CD4-positive, alpha-beta T cell treated with Interleukin-2 at 100 ng/mL for 4 hours (primary cell): ENCODE results near the gene CBLL1.

Source experiments
- DNase-seq: peaks from one replicate; pipeline ENCODE4 v3.0.0-alpha.2; 2020; ENCODE audit warnings: low spot score

The CBLL1 gene, protein sequence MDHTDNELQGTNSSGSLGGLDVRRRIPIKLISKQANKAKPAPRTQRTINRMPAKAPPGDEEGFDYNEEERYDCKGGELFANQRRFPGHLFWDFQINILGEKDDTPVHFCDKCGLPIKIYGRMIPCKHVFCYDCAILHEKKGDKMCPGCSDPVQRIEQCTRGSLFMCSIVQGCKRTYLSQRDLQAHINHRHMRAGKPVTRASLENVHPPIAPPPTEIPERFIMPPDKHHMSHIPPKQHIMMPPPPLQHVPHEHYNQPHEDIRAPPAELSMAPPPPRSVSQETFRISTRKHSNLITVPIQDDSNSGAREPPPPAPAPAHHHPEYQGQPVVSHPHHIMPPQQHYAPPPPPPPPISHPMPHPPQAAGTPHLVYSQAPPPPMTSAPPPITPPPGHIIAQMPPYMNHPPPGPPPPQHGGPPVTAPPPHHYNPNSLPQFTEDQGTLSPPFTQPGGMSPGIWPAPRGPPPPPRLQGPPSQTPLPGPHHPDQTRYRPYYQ

DNA sequence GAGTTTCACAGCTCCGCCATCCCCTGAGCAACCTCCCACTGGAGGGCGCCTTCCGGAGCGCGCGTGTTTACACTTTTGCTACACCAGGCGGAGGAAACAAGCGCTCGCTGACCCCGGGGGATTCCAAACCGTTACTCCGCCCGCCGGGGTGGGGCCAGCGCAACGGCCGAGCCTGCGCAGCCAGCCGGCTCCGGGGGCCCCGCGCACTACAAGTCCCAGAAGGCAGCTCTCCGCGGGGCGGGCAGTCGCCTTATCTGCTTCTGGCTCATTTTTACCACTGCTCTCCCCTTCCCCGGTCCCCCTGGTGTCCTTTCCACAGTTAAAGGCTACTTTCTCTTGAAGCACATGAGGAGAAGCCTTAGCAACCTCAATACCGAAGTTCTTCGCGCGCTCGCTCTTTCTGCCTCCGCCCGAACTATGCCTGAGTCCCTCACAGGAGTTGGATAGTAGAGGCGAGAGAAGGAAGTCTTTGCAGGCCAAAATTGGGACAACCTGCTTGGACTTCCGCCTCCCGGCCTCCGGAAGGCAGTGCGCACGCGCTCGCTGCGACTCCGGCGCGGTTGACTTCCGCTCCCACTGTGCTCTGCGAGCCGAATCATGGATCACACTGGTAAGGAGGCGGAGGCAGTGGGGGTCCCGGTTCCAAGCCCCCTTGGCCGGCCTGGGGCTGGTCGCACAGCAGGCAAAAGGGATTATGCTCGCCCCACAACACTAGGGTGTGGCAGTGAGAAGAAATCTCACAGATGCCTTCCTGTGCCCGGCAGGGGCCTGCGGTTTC lies at the start of gene CBLL1:
Gene CBLL1 (plus strand): TSS at position 576 of the 778 bp plus-strand sequence. CDS start 22 bp downstream, at position 598.
- peak; percentile 97 for DNase-seq

- DNase-seq: no peak
These were observed 49.6 kb upstream of the CBLL1 start for GRCh38 chr7:107694386-107694785.

DNA sequence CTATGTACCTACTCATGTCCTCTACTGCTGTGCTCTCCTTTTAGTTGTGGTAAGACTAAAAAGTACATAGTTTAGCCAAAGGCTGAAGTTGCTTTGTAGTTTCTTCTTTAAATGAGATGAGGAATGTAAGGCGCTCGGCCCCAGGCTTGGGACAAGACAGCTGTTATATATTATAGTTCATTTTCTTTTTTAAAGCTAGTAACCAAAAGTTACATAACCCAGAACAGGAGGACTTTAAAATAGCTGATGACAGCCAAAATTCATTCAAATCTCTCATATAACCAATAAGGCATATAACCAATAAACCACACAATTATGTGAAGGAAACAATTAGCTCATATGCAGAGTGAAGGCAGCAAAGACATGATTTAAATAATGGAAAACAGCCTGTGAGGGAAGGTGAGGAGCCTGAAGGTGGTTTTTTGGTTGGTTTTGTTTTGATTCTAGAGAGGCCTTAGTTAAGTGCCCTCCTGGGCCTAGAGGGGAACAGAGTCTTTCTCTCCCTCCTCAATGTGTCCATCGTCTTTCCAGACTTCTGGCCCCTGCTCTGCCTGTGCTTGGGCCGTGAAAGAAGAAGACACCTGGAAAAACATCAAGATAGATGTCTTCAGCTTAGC lies 47.5 kb upstream of the CBLL1 start:
- DNase-seq: no peak

DNA sequence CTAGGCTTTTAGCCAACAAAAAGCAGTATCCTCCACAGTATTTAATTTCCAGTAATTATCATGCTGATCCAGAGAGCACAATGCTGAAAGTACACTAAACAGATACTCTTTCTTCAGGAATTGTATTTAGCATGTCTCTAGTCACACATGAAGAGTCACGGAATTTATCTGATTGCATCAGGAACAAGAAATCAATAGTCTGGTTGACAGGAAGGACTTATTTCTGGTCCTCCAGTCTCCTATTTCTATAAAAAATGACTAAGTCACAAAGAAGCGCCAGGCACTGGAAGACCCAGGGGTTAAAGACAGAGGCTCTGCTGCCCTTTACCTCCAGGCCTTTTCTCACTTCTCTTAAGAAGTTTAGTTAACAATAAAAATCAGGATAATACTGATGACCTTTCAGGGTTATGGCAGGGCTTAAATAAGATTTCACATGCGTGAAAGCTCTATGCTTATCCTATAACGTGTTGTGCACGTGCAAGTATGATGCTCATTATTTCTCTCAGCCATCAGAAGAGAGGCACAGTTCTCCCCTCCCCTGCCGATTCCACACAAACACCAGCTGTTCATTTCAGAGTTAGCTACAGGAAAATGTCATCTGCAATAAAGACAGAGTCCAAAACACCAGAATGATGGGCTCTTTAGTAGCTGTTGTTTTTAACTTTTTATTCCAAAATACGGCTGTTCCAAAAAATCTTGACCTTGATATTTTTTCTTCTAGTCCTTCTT lies 46.5 kb upstream of the CBLL1 start:
- no peak for DNase-seq

DNA sequence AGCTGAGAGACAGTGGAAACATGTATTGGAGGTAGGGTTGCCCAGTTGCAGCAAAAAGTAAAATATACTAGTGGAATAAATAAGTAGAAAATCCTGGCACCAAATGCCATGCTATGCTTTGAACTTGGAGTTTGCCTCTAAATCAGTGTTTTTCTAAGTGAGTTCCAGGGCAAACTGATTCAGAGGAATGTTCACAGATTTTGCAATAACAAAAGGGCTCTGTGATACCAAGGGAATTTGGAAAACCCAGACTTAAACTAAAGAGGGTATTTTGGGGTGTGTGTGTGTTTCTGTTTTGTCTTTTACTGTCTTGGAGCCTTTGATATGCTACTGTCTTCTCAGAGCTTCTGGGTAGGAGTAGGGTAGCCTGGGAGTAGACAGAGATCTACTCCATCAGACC lies 43.4 kb upstream of the CBLL1 start:
- no peak for DNase-seq

GRCh38 chr7:107701191-107701590 lies 42.8 kb upstream of the CBLL1 start:
- DNase-seq: no peak

- no peak for DNase-seq
These were observed 40.7 kb upstream of the CBLL1 start for GRCh38 chr7:107703219-107703618.

DNA sequence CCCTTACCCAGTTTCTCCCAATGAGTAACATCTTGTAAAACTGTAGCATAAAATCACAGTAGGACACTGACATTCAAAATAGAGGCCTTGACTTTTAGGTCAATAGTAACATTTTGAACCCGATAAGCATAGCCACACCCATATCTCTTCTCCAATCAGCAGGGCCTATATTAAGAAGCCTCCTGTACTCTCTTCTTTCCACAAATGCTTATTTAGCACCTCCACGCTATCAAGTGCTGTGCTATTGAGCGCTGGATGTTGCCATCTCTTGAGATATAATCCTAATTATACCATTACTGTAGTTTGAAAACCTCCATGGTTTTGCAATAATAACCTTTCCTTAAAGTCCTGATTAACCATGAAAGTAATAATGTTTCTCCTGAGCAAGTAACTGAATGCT lies 40.1 kb upstream of the CBLL1 start:
- no peak for DNase-seq

GRCh38 chr7:107708956-107709355 lies 35.0 kb upstream of the CBLL1 start:
- DNase-seq: no peak

DNA sequence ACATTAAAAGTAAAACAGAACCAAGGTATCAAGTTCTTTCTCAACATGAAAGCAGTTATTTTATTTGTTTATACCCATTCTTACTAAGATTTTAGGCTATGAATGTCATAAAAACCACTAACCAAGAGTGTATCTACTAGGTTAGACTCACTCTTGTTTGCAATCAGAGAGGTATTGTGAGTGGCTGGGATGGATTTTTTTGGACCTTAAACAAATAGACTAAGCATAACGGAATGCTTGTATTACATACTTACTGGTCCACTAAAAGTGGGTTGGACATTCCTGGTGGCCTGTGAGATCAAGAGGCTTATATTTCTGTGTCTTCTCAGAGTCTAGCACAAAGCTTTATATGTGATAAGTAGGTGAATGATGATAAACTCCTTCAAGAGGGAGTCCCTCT lies 32.6 kb upstream of the CBLL1 start:
- no peak for DNase-seq

GRCh38 chr7:107712025-107712424 lies 31.9 kb upstream of the CBLL1 start:
- DNase-seq: no peak

GRCh38 chr7:107712896-107713295 lies 31.0 kb upstream of the CBLL1 start:
- DNase-seq: no peak

- DNase-seq: no peak
These were observed 28.4 kb upstream of the CBLL1 start for GRCh38 chr7:107715531-107715930.

- no peak for DNase-seq
These were observed 25.3 kb upstream of the CBLL1 start for GRCh38 chr7:107718456-107719193.

GRCh38 chr7:107721286-107721685 lies 22.7 kb upstream of the CBLL1 start:
- no peak for DNase-seq

GRCh38 chr7:107723255-107723654 lies 20.7 kb upstream of the CBLL1 start:
- DNase-seq: no peak

- DNase-seq: peak; percentile 60
These were observed 18.7 kb upstream of the CBLL1 start for GRCh38 chr7:107725138-107725740.

GRCh38 chr7:107726356-107727130 lies 17.4 kb upstream of the CBLL1 start:
- no peak for DNase-seq

DNA sequence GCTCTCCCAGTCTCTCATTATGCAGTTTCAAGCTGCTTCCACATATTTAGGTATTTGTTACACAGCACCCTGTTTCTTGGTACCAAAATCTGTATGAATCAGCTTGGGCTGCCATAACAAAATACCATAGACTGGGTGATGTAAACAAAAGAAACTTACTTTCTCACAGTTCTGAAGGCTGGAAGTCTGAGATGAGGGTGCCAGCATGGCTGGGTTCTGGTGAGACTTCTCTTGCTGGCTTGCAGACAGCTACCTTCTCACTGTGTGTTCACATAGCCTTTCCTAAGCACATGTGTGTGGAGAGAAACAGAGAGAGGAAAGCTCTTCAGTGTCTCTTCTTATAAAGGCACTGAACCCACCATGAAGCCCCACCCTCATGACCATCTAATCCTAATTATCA lies 15.7 kb upstream of the CBLL1 start:
- DNase-seq: no peak
